ENCODE results near the gene TMC2. TPM values are rescaled to one million over a fixed set of nuclear protein-coding genes. Genes with fewer than 3 reads are reported as not detected.

The TMC2 gene
- total and polyA plus RNA-seq, 2 of the 4 experiments (the other 2 are of a cell fraction): not detected

DNA sequence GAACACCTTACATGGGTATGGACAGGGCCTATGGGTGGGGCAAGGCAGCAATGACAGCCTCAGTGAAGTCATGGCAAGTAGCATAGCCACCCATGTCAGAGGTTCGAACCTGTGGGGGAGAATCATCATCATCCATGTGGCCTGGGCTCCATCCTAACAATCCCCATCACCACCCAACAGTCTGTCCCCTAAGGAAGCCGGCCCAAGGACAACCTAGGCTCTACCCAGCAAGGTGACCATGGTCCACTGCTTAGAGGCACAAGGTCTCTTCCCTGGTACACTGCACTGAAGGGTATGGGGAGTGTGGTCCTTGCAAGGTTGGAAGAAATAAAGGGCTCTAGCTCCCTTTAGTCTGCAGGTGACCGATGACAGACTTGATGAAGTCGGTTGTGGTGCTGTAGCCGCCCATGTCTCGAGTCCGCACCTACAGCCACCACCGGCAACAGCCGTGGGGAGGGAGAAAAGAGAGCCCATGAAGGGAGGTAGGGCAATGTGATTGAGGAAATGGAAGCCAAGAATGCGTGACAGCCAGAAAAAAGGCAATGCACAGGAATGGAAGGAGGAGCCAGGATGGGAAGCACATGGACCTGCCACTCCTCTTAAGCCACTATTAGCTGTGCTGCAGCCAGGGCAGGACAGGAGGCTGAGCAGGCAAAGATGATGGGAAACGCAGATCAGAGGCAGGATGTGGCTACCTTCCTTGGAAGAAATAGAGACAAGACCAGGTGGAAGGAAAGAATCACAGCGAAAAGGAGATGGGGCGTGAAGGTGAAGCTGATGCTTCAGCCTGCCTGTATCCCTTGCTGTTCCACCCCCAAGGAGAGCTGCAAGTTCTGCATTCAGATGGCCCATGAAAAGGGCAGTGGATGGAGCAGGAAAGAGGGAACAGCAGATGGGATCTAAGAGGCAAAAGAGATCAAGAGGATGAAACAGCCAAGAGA lies 122.3 kb downstream of the TMC2 start:
- no peak overlapping the region for H4K5ac ChIP-seq (ENCODE audit: low read depth, low read length)
- H3K9me3 ChIP-seq (ENCODE audit: control insufficient read depth, insufficient read depth, low read length): no peaks in the 10 kb centered on the region
- no peak overlapping the region for H2AK5ac ChIP-seq (ENCODE audit: low read depth, low read length)
- no peak overlapping the region for H2AFZ ChIP-seq (replicated peaks; ENCODE audit: low read length, poor library complexity)
- ATAC-seq (ENCODE audit: low read depth): peak; percentile 27; the same call in 1 of the 2 replicates
- BruUV-seq (replicated peaks): no TSS peak
- in situ Hi-C loops (cut with MboI; ENCODE audit: low sequenced_read_pairs): no loop called here
- no peak overlapping the region for H3K18ac ChIP-seq (ENCODE audit: low read depth, low read length)
- no peak overlapping the region for H4K8ac ChIP-seq (ENCODE audit: low read depth in 2 of 2, low read length in 2 of 2)
- H3K56ac ChIP-seq (ENCODE audit: extremely low read depth, insufficient read depth, low read length): no peak overlapping the region
- no peak overlapping the region for H3K27ac ChIP-seq (ENCODE audit: insufficient read depth, low read length)
- peaks cover 50% of the 10 kb centered on the region for H4K20me1 ChIP-seq (ENCODE audit: insufficient read depth, low read length)
- H3K27me3 ChIP-seq (ENCODE audit: control insufficient read depth, insufficient read depth, low read length): no peaks in the 10 kb centered on the region
- no peak overlapping the region for H3K14ac ChIP-seq (replicated peaks; ENCODE audit: low read depth, low read length)
- no peak overlapping the region for H4K91ac ChIP-seq (ENCODE audit: insufficient read depth, low read depth, low read length)
- dilution Hi-C loops (cut with HindIII; ENCODE audit: low sequenced_read_pairs, unreplicated experiment): no loop called here
- no peak overlapping the region for H3K23ac ChIP-seq (ENCODE audit: low read depth, low read length)
- no peak overlapping the region for H3K9ac ChIP-seq (ENCODE audit: low read depth, low read length)
- H2BK20ac ChIP-seq (ENCODE audit: low read depth, low read length): no peak overlapping the region
- TF ChIP-seq, protein P1, sequence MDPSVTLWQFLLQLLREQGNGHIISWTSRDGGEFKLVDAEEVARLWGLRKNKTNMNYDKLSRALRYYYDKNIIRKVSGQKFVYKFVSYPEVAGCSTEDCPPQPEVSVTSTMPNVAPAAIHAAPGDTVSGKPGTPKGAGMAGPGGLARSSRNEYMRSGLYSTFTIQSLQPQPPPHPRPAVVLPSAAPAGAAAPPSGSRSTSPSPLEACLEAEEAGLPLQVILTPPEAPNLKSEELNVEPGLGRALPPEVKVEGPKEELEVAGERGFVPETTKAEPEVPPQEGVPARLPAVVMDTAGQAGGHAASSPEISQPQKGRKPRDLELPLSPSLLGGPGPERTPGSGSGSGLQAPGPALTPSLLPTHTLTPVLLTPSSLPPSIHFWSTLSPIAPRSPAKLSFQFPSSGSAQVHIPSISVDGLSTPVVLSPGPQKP (IDR thresholded peaks at IDR 0.05; ENCODE audit: borderline replicate concordance, low read depth, low read length): no peak
- TF ChIP-seq, protein P2, sequence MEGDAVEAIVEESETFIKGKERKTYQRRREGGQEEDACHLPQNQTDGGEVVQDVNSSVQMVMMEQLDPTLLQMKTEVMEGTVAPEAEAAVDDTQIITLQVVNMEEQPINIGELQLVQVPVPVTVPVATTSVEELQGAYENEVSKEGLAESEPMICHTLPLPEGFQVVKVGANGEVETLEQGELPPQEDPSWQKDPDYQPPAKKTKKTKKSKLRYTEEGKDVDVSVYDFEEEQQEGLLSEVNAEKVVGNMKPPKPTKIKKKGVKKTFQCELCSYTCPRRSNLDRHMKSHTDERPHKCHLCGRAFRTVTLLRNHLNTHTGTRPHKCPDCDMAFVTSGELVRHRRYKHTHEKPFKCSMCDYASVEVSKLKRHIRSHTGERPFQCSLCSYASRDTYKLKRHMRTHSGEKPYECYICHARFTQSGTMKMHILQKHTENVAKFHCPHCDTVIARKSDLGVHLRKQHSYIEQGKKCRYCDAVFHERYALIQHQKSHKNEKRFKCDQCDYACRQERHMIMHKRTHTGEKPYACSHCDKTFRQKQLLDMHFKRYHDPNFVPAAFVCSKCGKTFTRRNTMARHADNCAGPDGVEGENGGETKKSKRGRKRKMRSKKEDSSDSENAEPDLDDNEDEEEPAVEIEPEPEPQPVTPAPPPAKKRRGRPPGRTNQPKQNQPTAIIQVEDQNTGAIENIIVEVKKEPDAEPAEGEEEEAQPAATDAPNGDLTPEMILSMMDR (conservative IDR thresholded peaks at IDR 0.05; ENCODE audit: low read depth, low read length): no peak
- TF ChIP-seq MXI1 (IDR thresholded peaks at IDR 0.05; ENCODE audit: borderline replicate concordance, low read depth, low read length): no peak
- TF ChIP-seq RCOR1 (IDR thresholded peaks at IDR 0.05; ENCODE audit: insufficient replicate concordance, low read length): no peak
- DNase-seq: no peak
- no peak overlapping the region for H2BK5ac ChIP-seq (ENCODE audit: low read depth, low read length, poor library complexity, severe bottlenecking)
- WGBS, 2 experiments (ENCODE audit: extremely low coverage in 2 of 2, insufficient read length in 1 of 2): 87% methylated on average over 10 of the region's 13 CpGs; no CpG with 5 or more reads in 1 of the 2 experiments
- peaks cover 73% of the 10 kb centered on the region for H3K36me3 ChIP-seq (ENCODE audit: control insufficient read depth, insufficient read depth, low read length)
- H3K4me1 ChIP-seq (ENCODE audit: control insufficient read depth, insufficient read depth, low read length): peaks cover 8% of the 10 kb centered on the region
- no peak overlapping the region for H2BK120ac ChIP-seq (ENCODE audit: low read depth, low read length)
- no peak overlapping the region for H2BK15ac ChIP-seq (ENCODE audit: low read depth, low read length)
- H3K9me1 ChIP-seq (ENCODE audit: insufficient read depth, low read length): peaks cover 18% of the 10 kb centered on the region
- intact Hi-C loops (cut with micrococcal nuclease): no loop called here
- no peak overlapping the region for H3K4ac ChIP-seq (ENCODE audit: low read depth, low read length)
- no peak overlapping the region for H3K4me3 ChIP-seq (ENCODE audit: insufficient read depth, low read depth, low read length)
- POLR2A ChIA-PET (ENCODE audit: unreplicated experiment): no interaction called here
- no peak overlapping the region for H3K4me2 ChIP-seq (ENCODE audit: low read depth, low read length)
- peaks cover 35 to 63% of the 10 kb centered on the region in 2 experiments for H3K79me1 ChIP-seq (ENCODE audit: low read depth in 1 of 2, low read length in 2 of 2)
- CTCF ChIA-PET: no interaction called here
- peak overlapping the region; percentile 34 for H2AK9ac ChIP-seq (replicated peaks; ENCODE audit: low read depth, low read length, poor library complexity)
